K562 (cell line): ENCODE results near the gene SCUBE2. TPM values are rescaled to one million over a fixed set of nuclear protein-coding genes. Genes with fewer than 3 reads are reported as not detected.

ENCODE experiments used
- ATAC-seq: fragments of 200-7000 bp; cut with Tn5 transposase; 3 replicates; pipeline ENCODE4 v1.9.1; 2020; ENCODE audit warnings: moderate library complexity
- BruUV-seq: library from RNA; stranded (reverse); fragments of 400-500 nt; replicated peaks from 2 replicates; lab custom pipeline; 2021; lab: Mats Ljungman, UMichigan
- CTCF ChIA-PET: fragments of 300-600 bp; formaldehyde crosslinking; extraction: SDS; loops from one replicate; lab custom pipeline; 2021; ENCODE audit warnings: low intra/inter-chr PET ratio; lab: Yijun Ruan, JAX
- POLR2A ChIA-PET: fragments of 300-600, 350-650 bp; sonication (Branson Sonifier 250); formaldehyde crosslinking; extraction: SDS; loops from one replicate; lab custom pipeline; 2021; ENCODE audit warnings: antibody characterized with exemption, inconsistent platforms; lab: Yijun Ruan, JAX
- DNase-seq, 4 experiments: peaks; one replicate each; pipeline versions ENCODE4 v3.0.0 to v3.0.0-alpha.2; 2011 to 2018; ENCODE audit warnings: low spot score in 3 of 4, mixed read lengths in 3 of 4; ENCODE audit errors: extremely low read depth in 1 of 4
- FAIRE-seq: peaks from 2 replicates; lab custom pipeline; 2011; peaks lifted over from hg19 to GRCh38; lab: Jason Lieb, UNC
- H2AFZ ChIP-seq: 2 replicates; pipeline ENCODE4 v1.6.0; 2011; ENCODE audit warnings: low read depth, low read length, control low read depth, inconsistent platforms
- H3K27ac ChIP-seq: fragments of 200-600 bp; 3 replicates; pipeline ENCODE4 v1.8.0; 2011; ENCODE audit warnings: low read depth, mild to moderate bottlenecking, control low read depth, inconsistent platforms, low read length, moderate library complexity, mixed read lengths; ENCODE audit errors: extremely low read depth
- H3K27me3 ChIP-seq, 2 experiments: fragments of 300-600 bp in 1 of 2; 2 replicates in 1 of 2; 3 replicates in 1 of 2; pipeline versions ENCODE4 v1.6.0 to v1.8.0; 2011; ENCODE audit warnings: inconsistent platforms in 2 of 2, low read length in 2 of 2, mild to moderate bottlenecking in 1 of 2, mixed read lengths in 1 of 2, moderate library complexity in 1 of 2; ENCODE audit not compliant: control insufficient read depth in 2 of 2, insufficient read depth in 2 of 2
- H3K36me3 ChIP-seq: fragments of 300-600 bp; 3 replicates; pipeline ENCODE4 v1.8.0; 2011; ENCODE audit warnings: mild to moderate bottlenecking, low read length, inconsistent platforms; ENCODE audit not compliant: control insufficient read depth, insufficient read depth
- H3K4me1 ChIP-seq, 2 experiments: fragments of 200-600 bp in 1 of 2; replicated peaks in 1 of 2; 2 replicates in 1 of 2; 3 replicates in 1 of 2; pipeline versions ENCODE4 v1.5.1 to v1.8.0; 2011; ENCODE audit warnings: inconsistent platforms in 2 of 2, low read length in 2 of 2, mild to moderate bottlenecking in 1 of 2, mixed read lengths in 1 of 2, moderate library complexity in 1 of 2; ENCODE audit not compliant: control insufficient read depth in 2 of 2, insufficient read depth in 2 of 2
- H3K4me2 ChIP-seq: 2 replicates; pipeline ENCODE4 v1.6.1; 2011; ENCODE audit warnings: low read length, control low read depth, inconsistent platforms, mixed read lengths; ENCODE audit not compliant: insufficient read depth
- H3K4me3 ChIP-seq: fragments of 200-600 bp; sonication (generic), shearing (Covaris generic); 2 replicates; pipeline ENCODE4 v1.5.1; 2016; ENCODE audit warnings: control low read depth, inconsistent platforms
- H3K79me2 ChIP-seq: fragments of 200-600 bp; 3 replicates; pipeline ENCODE4 v1.8.0; 2011; ENCODE audit warnings: low read length, inconsistent platforms; ENCODE audit not compliant: control insufficient read depth, insufficient read depth
- H3K9ac ChIP-seq, 2 experiments: 2 replicates each; pipeline versions ENCODE4 v1.6.0 to v1.6.1; 2011; ENCODE audit warnings: low read depth in 2 of 2, low read length in 2 of 2, control low read depth in 1 of 2, inconsistent platforms in 1 of 2, mild to moderate bottlenecking in 1 of 2, mixed read lengths in 1 of 2; ENCODE audit not compliant: insufficient read depth in 1 of 2
- H3K9me1 ChIP-seq: one replicate; pipeline ENCODE4 v1.6.0; 2011; ENCODE audit warnings: inconsistent platforms, mild to moderate bottlenecking, low read length, moderate library complexity; ENCODE audit not compliant: control insufficient read depth, insufficient read depth
- H3K9me3 ChIP-seq: replicated peaks from 2 replicates; pipeline ENCODE4 v1.5.1; 2011; ENCODE audit warnings: low read depth, low read length, inconsistent platforms; ENCODE audit not compliant: control insufficient read depth, insufficient read depth
- H4K20me1 ChIP-seq: replicated peaks from 2 replicates; pipeline ENCODE4 v1.6.1; 2011; ENCODE audit warnings: low read length, inconsistent platforms, mixed read lengths; ENCODE audit not compliant: control insufficient read depth, insufficient read depth
- BDP1 ChIP-seq: IDR thresholded peaks from 3 replicates; pipeline ENCODE4 v1.6.1; 2011; ENCODE audit not compliant: insufficient read length, insufficient read depth
- BRF1 ChIP-seq: IDR thresholded peaks from 3 replicates; pipeline ENCODE4 v1.6.1; 2011; ENCODE audit warnings: borderline replicate concordance, mild to moderate bottlenecking; ENCODE audit not compliant: insufficient read length; ENCODE audit errors: extremely low read depth
- CCAR2 ChIP-seq: fragments of 200-400 bp; formaldehyde crosslinking; IDR thresholded peaks from 2 replicates; pipeline ENCODE4 v1.6.1; 2017; ENCODE audit warnings: mild to moderate bottlenecking, low read depth, low read length
- CEBPB ChIP-seq: fragments of 450-650 bp; IDR thresholded peaks from 2 replicates; pipeline ENCODE4 v1.6.1; 2016; ENCODE audit warnings: missing genetic modification characterization, missing compliant biosample characterization
- ETV6 ChIP-seq, 3 experiments: fragments of 150-350 bp in 1 of 3; sonication (generic) in 1 of 3; formaldehyde crosslinking in 1 of 3; IDR thresholded peaks; 2 replicates each; pipeline versions ENCODE4 v1.6.1 to v1.8.0; 2014 to 2022; ENCODE audit warnings: borderline replicate concordance in 2 of 3, low read depth in 2 of 3, antibody characterized with exemption in 1 of 3, low read length in 1 of 3, mild to moderate bottlenecking in 1 of 3, missing genetic modification reagents in 1 of 3
- ILK ChIP-seq: fragments of 450-650 bp; IDR thresholded peaks from 2 replicates; pipeline ENCODE4 v1.6.1; 2016; ENCODE audit warnings: missing genetic modification characterization, low read depth, mild to moderate bottlenecking, missing compliant biosample characterization, moderate library complexity, borderline replicate concordance
- MIER1 ChIP-seq: fragments of 450-650 bp; IDR thresholded peaks from 2 replicates; pipeline ENCODE4 v1.6.1; 2016; ENCODE audit warnings: antibody characterized with exemption, mild to moderate bottlenecking, low read depth
- NFXL1 ChIP-seq: fragments of 450-650 bp; formaldehyde crosslinking; IDR thresholded peaks from 2 replicates; pipeline ENCODE4 v1.4.0; 2021; ENCODE audit warnings: mild to moderate bottlenecking
- PHB2 ChIP-seq: fragments of 450-650 bp; IDR thresholded peaks from 2 replicates; pipeline ENCODE4 v1.6.1; 2017; ENCODE audit warnings: low read depth
- RFX5 ChIP-seq: IDR thresholded peaks from 2 replicates; pipeline ENCODE4 v1.6.1; 2011; ENCODE audit warnings: low read depth, mild to moderate bottlenecking, improper control_type of control experiment, low read length
- RUNX1 ChIP-seq: sonication (generic); IDR thresholded peaks from 2 replicates; pipeline ENCODE4 v1.6.1; 2016; ENCODE audit warnings: antibody characterized with exemption, low read depth
- TAF1 ChIP-seq: IDR thresholded peaks from 2 replicates; pipeline ENCODE4 v1.6.1; 2011; ENCODE audit warnings: mild to moderate bottlenecking, low read length, moderate library complexity; ENCODE audit not compliant: insufficient read depth, control insufficient read depth, severe bottlenecking; ENCODE audit errors: extremely low read depth
- TCF3 ChIP-seq: sonication (generic); formaldehyde crosslinking; IDR thresholded peaks from 2 replicates; pipeline ENCODE4 v1.4.0; 2020; ENCODE audit warnings: mild to moderate bottlenecking, missing genetic modification reagents
- THRB ChIP-seq: fragments of 450-650 bp; formaldehyde crosslinking; conservative IDR thresholded peaks from 2 replicates; pipeline ENCODE4 v1.4.0; 2022; ENCODE audit warnings: mild to moderate bottlenecking, missing genetic modification characterization
- TRIM28 ChIP-seq: fragments of 450-650 bp; IDR thresholded peaks from 2 replicates; pipeline ENCODE4 v1.6.1; 2017
- ZBTB8A ChIP-seq: fragments of 450-650 bp; IDR thresholded peaks from 2 replicates; pipeline ENCODE4 v1.6.1; 2018; ENCODE audit warnings: mild to moderate bottlenecking, moderate library complexity; ENCODE audit not compliant: partially characterized antibody
- ZBTB9 ChIP-seq: fragments of 450-650 bp; formaldehyde crosslinking; IDR thresholded peaks from 2 replicates; pipeline ENCODE4 v1.4.0; 2020; ENCODE audit warnings: mild to moderate bottlenecking, moderate library complexity
- ZEB2 ChIP-seq: fragments of 450-650 bp; IDR thresholded peaks from 2 replicates; pipeline ENCODE4 v1.6.1; 2016
- ZNF217 ChIP-seq: sonication (generic); formaldehyde crosslinking; IDR thresholded peaks from 2 replicates; pipeline ENCODE4 v1.8.0; 2022; ENCODE audit warnings: mild to moderate bottlenecking, missing genetic modification reagents
- WGBS: fragments of 100-300 bp; shearing (Covaris generic); methylation state at CpG from one replicate; pipeline ENCODE4 v1.1.6; 2016; ENCODE audit warnings: low coverage, mixed read lengths; ENCODE audit not compliant: insufficient coverage; ENCODE audit errors: missing lambda C conversion rate; 5-methylcytosine and 5-hydroxymethylcytosine counted together
- in situ Hi-C: fragments of 300-500 bp; cut with MboI; formaldehyde crosslinking; loops from 4 replicates; pipeline ENCODE4 v1.15.0; 2018; ENCODE audit warnings: inconsistent platforms, mixed read lengths
- intact Hi-C: fragments of 100-400 bp; cut with micrococcal nuclease; formaldehyde crosslinking; loops from 2 replicates; pipeline ENCODE4 v1.14.2; 2022
- polyA plus RNA-seq, 8 experiments: library from polyadenylated mRNA; depleted of rRNA in 4 of 8; stranded (reverse) in 5 of 8; unstranded in 3 of 8; fragments of >200 nt; fragmentation: Nextera tagmentation in 2 of 8; fragmentation: Illumina TruSeq in 1 of 8; extraction: Ambion mirVana in 2 of 8; extraction: Trizol in 1 of 8; gene quantifications; 2 replicates each; pipeline versions ENCODE4 v1.2.1 to v1.2.3, GENCODE V29; 2011 to 2014; ENCODE audit warnings: inconsistent platforms in 1 of 8, missing spikeins in 1 of 8
- total RNA-seq, 7 experiments: library from RNA; depleted of rRNA in 6 of 7; stranded (reverse); fragments of >200 nt in 6 of 7; fragmentation: Illumina TruSeq in 2 of 7; extraction: Trizol in 2 of 7; gene quantifications; 2 replicates each; pipeline versions ENCODE4 v1.2.1 to v1.2.3, GENCODE V29; 2011 to 2021; ENCODE audit warnings: low replicate concordance in 1 of 7
- TF ChIP-seq, protein P1 (sequence below): fragments of 250-450 bp; sonication (Bioruptor Pico); IDR thresholded peaks from 2 replicates; pipeline ENCODE4 v1.5.0; 2021

Gene SCUBE2
- total and polyA plus RNA-seq, 9 of the 15 experiments (the other 6 are each of a cell fraction or from before 2014, with no cell fraction given): 0.06 to 0.40 (median 0.07) TPM; not detected in 6

DNA sequence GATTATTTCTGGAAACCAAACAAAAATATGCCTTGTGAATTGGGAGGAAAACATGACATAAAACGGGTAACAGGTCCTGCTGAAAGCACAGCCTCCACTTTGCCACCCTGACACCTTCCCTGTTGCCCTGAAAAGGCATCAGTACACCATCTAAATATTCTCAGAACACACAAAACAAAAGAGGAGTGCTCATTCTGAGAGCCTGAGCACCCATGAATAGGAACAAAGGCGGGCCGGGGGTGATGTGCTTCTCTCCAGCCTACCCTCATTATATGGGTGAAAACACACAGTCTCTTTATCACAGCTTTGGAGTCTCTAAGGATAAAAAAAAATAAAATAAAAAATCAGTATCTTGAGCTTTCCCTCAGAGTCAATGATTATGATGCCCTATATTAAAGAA lies 19.7 kb downstream of the SCUBE2 start:
- TF ChIP-seq RFX5: no peak
- no peak for TF ChIP-seq TRIM28
- no peak for TF ChIP-seq TAF1
- no peak for TF ChIP-seq ZBTB8A
- TF ChIP-seq, protein P1, sequence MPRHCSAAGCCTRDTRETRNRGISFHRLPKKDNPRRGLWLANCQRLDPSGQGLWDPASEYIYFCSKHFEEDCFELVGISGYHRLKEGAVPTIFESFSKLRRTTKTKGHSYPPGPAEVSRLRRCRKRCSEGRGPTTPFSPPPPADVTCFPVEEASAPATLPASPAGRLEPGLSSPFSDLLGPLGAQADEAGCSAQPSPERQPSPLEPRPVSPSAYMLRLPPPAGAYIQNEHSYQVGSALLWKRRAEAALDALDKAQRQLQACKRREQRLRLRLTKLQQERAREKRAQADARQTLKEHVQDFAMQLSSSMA (CRISPR knock-in tag): no peak
- TF ChIP-seq ZEB2: no peak
- no peak for TF ChIP-seq ZNF217 (CRISPR knock-in tag)
- TF ChIP-seq BDP1: no peak
- no peak for TF ChIP-seq MIER1
- no peak for TF ChIP-seq CEBPB (tag)
- TF ChIP-seq ETV6 (IDR thresholded peaks at IDR 0.05; ENCODE audit: borderline replicate concordance in 1 of 2, low read depth in 2 of 2, low read length in 1 of 2): no peak
- no peak for TF ChIP-seq ETV6 (CRISPR knock-in tag; IDR thresholded peaks at IDR 0.05; ENCODE audit: borderline replicate concordance)
- no peak for TF ChIP-seq THRB (CRISPR knock-in tag)
- no peak for TF ChIP-seq CCAR2
- TF ChIP-seq PHB2: no peak
- no peak for TF ChIP-seq BRF1
- TF ChIP-seq NFXL1 (CRISPR knock-in tag): no peak
- TF ChIP-seq ILK (tag): no peak
- no peak for TF ChIP-seq ZBTB9 (CRISPR knock-in tag)
- no peak for TF ChIP-seq RUNX1
- no peak for TF ChIP-seq TCF3 (CRISPR knock-in tag)
- TF ChIP-seq, all 486 proteins: peak for 0
- in situ Hi-C loops: no loop called here
- ChIA-PET CTCF (no interaction called here), POLR2A (interaction anchor here (1.3 to 2.0 kb wide), 3 partner anchors 12 to 17 kb away, joined by 3 to 8 read pairs (median 5); no protein-coding TSS in a partner anchor)
- no TSS peak for BruUV-seq
- intact Hi-C loops: no loop called here
- WGBS: 7% methylated on average over 3 of the region's 3 CpGs
- Histone ChIP-seq H3K9me3 (no peaks in the 10 kb centered on the region), H3K36me3 (no peaks in the 10 kb centered on the region), H3K9me1 (no peaks in the 10 kb centered on the region), H2AFZ (no peak overlapping the region), H3K9ac (no peak overlapping the region), H3K4me3 (no peak overlapping the region), H3K27ac (no peak overlapping the region), H4K20me1 (no peaks in the 10 kb centered on the region), H3K4me1 (0 out of 5 replicates have a peak, but pooled peaks cover 0 to 5% of the 10 kb centered on the region in 2 experiments), H3K27me3 (peaks cover 37 to 72% of the 10 kb centered on the region in 2 experiments), H3K79me2 (no peaks in the 10 kb centered on the region), H3K4me2 (no peak overlapping the region)
- no peak for DNase-seq
- FAIRE-seq: no peak
- no peak for ATAC-seq
